NOMO-1 (cell line): ENCODE measurements around the gene DNAH17.
A peak's percentile ranks its signal among the peaks of the same experiment; 100 is the strongest.
"Not testable (repeated sequence)": the region's sequence is repeated elsewhere in the genome, so short reads cannot be mapped to it uniquely, and the experiment has no call there.

Source experiments
- DNase-seq, 2 experiments: peaks; one replicate each; lab custom pipeline; 2025; ENCODE audit not compliant: unreplicated experiment in 2 of 2; lab: John Stamatoyannopoulos, UW

The DNAH17 gene

GRCh38 chr17:78526231-78527025 is 50.8 kb downstream of the DNAH17 start:
- DNase-seq = no peak

DNA sequence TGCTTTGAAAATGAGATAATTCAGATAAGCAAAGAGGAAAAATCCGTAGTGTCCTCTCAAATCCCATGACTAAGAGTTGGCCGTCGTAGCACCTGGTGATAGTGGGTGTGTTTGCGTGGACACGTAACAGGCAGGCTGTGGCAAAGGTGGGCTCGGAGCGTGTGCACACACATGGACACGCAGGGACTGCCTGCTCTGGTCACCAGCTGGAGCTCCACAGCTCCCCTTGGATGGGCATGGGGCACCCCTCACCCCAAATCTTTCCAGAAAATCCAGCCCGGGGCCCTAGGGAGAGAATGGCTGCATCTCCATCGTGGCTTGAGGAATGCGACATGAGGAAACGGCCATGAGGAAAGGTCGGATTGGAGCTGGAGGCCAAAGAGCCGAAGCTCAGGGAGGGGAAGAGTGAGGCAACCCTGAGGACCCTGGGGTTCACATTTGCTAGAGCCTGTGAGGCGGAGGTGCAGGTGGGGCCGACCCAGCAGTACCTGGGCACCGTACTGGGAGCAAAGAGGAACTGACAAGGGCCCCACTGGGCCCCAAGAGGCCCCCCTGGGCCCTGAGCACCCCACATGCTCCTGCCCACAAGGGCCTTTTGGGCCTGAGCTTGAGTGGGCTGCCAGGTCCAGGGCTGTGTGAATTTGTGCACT is 51.6 kb downstream of the DNAH17 start:
- DNase-seq = no peak

- DNase-seq = no peak
These were observed 52.2 kb downstream of the DNAH17 start for GRCh38 chr17:78524870-78525510.

GRCh38 chr17:78523934-78524655 is 53.1 kb downstream of the DNAH17 start:
- DNase-seq = no peak

DNA sequence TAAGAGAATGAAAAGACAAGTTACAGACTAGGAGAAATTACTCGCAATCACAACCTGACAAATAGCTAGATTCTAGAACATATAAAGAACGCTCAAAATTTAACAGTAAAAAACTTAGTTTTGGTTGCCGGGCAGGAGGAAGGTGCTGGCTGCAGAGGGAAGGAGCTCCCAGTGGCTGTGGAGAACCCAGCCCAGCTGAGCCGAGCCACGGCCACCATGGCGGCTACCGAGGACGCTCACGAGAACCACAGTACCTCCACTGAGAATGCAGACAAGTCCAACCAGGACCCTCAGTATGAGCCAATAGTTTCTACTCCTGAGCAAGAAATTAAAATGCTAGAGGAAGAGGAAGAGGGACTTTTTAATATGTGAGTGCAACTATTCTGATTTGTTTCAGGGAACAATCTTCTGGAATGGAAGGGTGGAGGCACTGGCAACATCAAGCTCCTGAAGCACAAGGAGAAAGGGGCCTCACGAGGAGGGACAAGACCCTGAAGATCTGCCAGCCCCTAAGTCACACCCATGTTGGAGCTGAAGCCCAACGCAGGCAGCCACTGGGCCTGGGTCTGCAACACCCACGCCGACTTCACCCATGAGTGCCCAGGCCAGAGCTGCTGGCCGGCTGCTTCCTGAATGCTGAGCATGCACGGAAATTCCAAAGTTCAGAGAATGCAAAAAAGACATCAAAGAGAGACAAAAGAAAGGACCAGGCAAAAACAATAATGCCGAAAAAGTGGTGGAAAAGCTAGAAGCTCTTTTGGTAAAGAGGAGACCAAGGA is 55.0 kb downstream of the DNAH17 start:
- no peak for DNase-seq

DNA sequence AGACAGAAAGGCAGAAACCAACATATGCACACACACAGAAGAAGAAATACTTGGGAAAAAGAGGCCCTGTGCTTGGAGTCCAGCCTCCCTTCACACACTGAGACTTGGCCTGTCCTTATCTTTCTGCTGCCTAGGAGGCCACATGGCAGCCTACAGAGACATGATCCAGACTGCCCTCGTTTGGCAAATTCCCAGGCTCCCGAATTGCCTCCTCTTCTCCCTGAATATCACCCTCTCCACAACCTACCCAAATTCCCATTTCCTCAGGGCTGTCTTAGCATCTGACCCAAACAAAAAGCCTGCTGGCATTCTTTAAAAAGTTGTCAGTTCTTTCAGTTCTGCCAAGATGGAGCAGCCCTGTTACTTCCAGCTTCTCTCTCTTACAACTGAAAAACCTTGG is 59.8 kb downstream of the DNAH17 start:
- DNase-seq = no peak

DNA sequence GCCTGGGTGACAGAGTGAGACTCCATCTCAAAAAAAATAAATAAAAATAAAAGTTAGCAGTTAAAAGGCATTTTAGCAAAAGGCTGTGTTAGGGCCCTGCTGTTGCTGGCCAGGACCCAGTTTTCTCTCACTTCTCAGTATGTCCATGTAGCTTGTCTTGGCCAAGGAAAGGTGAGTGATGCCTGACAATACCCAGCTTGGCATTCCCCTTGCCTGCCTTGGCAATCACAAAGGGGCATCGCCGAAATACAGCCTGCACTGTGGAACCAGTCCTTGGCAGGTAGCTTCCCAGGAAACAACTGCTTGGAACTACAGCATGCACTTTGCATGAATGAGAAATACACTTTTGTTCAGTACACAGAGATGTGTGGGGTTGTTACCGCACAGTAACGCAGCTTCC is 61.7 kb downstream of the DNAH17 start:
- no peak for DNase-seq

- DNase-seq = no peak
These were observed 62.7 kb downstream of the DNAH17 start for GRCh38 chr17:78514521-78514920.

- no peak for DNase-seq
These were observed 64.2 kb downstream of the DNAH17 start for GRCh38 chr17:78512976-78513375.

- no peak for DNase-seq
These were observed 66.8 kb downstream of the DNAH17 start for GRCh38 chr17:78510141-78511075.

DNA sequence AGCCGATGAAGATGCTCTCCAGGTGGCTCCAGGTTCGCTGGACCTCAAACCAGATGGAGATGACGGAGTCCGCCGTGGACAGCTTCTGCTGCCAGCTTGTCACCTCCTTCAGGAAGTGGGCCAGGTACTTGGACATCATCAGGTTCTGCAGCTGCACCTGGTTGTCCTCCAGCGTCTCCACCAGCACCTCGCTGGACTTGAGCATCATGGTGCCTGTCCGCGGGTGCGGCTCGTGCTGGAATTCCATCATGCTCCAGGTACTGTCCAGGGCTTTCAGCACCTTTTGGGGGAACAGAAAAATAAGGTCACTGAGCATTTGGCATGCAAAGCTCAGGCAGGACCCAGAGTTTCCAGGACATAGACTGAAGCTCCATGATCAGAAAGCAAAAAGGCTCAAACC is 69.7 kb downstream of the DNAH17 start:
- no peak for DNase-seq

GRCh38 chr17:78506454-78507309 is 70.5 kb downstream of the DNAH17 start:
- DNase-seq = no peak

- DNase-seq = no peak
These were observed 72.9 kb downstream of the DNAH17 start for GRCh38 chr17:78504156-78504925.

DNA sequence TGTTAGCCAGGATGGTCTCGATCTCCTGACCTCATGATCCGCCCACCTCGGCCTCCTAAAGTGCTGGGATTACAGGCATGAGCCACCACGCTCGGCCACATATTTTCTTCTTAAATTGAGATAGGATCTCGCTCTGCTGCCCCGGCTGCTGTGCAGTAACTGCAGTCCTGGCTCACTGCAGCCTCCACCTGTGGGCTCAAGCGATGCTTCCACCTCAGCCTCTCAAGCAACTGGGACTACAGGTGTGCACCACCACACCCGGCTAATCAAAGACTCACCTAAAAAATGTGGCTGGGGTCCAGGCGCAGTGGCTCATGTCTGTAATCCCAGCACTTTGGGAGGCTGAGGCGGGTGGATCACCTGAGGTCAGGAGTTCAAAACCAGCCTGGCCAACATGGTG is 73.8 kb downstream of the DNAH17 start:
- DNase-seq = not testable (repeated sequence)

- DNase-seq = no peak
These were observed 74.5 kb downstream of the DNAH17 start for GRCh38 chr17:78502611-78503148.

- DNase-seq = peak in 1 of 2 experiments; percentile 28
These were observed 75.8 kb downstream of the DNAH17 start for GRCh38 chr17:78501241-78502036.

DNA sequence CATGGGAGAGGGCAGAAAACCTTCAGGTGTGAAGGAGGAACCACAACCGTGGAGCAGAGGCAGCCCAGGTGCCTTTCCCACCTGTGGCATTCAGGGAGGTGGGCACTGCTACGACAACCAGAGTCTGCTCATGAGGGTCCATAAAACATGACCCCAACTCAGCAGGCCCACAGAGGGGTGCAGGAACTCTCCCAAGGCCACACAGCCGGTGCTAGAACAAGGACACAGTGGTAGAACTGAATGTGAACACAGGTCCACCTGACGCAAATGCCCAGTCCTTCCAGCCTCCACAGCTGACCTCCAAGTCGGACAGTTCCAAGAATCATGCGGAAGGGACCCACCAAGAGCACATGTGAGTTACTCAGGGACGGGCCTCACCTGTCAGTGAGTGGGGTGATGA is 76.4 kb downstream of the DNAH17 start:
- DNase-seq = no peak
